Activated CD4-positive, alpha-beta T cell treated with anti-CD3 and anti-CD28 coated beads, Interleukin-2, amount 50 U/mL, for 48 hours (primary cell): ENCODE data around the gene ACOXL.
"Not testable (repeated sequence)": the region's sequence is repeated elsewhere in the genome, so short reads cannot be mapped to it uniquely, and the experiment has no call there.

Experiments
- DNase-seq, 2 experiments: peaks; one replicate each; pipeline ENCODE4 v3.0.0-alpha.2; 2020

The ACOXL gene

DNA sequence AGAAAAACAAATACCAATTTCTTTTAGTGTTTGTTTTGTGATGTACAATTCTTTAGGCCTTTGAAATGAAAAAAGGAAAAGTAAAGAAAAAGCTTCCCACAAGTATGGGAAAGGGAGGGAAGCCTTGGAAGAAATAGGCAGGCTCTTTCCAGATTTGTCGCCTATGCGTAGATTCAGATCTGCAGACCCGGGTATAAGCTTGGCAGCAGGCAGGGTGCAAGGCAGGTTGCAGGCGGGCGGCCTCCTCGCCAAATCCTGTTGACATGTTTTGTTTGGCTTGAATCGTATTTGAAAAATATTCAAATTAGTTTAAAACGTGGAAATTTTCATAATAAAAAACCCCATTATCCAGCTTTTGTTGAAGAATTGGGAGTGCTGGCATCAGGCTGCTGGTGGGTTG, 104.3 kb downstream of the ACOXL start:
- DNase-seq: no peak

DNA sequence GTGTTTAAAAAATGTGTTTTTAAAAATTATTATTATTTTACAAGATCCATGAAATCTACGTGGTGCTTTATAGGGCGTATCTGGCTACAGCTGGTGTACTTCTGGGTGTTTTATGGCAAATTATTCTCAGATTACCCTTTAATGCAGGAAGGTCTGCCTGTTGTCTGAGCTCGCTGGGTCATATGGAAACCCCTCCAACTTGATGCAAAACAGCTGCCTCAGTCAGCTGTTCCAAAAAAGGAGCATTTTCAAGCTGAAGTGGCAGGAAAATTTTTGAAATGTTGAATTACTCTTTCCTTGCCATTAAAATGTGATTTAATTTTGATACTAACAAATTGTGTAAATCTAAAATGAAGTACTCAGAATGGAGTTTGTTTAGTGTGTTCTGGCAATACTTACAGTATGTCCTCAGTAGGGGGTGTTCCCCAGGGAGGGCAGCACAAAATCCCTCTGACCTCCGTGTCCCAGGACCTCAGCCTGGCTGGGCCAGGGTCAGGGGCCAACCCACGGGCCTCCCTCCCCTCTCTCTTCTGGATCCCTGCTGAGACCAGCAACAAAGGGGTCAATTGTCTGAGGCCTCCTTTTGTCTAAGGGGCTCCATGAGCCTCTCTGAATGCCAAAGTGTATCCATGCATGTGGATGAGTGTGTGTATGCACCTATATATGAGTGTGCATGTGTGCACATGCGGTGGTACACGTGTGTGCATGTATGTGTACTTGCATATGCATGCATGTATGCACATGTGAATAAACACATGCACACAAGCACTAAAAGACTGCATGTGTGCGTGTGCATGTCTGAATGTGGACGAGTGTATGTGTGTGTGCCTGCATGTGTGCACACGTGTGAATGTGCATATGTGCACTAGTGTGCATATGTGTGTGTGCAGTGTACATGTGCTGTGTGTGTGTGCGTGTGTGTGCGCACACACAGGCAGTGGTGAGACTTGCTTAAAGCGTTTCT, 105.4 kb downstream of the ACOXL start:
- DNase-seq: no peak

DNA sequence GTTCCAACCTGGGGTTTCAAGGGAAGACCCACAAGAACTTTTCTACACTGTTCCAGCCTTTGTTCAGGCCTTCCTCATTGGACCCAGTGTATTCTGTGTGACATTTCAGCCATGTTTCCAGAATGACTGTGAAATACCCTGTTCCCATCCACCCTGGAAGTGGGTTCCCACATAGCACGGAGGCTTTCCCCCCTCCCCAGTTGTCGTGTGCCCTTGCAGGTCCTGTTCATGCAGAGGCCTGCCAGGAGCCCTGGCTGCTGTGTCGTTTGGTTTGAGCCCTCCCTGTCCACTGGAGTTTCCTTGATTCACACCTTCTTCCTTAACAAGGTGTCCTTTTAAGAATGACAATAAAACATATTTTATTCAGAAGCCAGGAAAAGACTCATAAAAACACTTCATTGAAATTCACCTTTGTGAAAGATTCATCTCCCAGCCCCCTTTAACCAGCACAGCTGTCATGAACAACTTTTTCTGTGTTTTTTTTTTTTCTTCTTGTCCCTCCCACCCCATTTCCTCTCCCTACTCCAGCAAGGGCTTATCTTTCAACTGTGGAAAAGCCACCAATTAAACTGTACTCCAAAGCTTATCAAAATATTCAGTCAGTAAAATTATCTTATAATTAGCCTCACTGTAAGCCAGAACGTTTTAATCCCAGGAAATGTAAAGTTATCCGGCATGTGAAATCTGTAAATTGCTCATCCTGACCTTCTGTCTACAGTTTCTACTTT, 106.4 kb downstream of the ACOXL start:
- no peak for DNase-seq

DNA sequence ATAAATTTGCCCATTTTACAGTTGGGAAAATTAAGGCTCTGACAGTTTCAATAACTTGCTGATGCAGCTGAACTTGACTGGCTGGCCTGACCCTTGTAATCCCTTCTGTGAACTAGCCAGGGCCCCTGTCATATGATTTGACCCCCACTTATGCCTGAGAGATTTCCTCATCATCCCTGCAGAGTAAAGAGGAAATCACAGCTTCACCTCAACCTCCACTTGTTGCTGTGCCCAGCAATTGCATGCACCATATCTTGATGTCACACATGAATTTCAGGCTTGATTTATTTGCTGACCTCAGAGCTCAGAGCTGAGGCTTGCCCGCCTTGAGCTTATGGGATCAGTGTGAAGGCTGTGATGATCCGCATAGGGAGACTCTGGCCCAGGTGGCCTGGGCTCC, 108.1 kb downstream of the ACOXL start:
- DNase-seq: no peak

DNA sequence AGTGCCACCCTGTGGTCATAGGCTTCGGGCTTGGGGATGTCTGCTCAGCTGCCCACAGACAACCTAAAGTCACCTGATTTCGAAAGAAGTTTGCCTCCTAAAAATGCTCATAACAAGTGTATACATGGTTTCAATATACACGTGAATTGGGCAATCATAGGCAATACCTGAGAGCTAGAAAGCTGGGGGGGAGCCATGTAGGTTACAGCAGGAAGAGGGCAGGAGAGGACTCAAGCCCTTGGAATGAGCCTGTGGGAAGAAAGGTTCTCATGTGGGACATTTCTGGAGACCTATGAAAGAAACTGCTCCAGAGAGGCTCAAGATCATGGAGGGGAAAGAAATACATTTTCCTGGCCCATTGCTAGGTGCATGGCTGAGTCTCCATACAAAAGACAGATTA, 109.7 kb downstream of the ACOXL start:
- no peak for DNase-seq

DNA sequence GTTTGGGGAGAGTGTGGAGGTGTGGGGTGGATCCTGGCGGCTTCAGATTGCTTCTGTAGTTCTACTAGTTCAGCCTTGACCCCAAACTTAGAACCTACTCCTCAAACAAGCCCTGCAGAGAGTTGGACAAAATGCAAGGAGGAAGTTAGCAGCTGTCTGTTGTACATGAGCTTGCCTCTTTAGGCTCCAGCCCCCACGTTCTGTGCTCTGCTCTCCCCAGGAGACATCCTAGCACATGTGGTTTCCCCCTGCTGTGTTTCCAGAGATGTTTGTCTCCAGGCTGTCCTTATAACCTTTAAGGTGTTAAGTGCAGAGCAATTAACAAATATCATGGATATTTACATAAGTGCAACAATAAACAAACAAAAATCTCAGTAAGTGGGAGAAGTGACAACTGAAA, 111.1 kb downstream of the ACOXL start:
- no peak for DNase-seq

DNA sequence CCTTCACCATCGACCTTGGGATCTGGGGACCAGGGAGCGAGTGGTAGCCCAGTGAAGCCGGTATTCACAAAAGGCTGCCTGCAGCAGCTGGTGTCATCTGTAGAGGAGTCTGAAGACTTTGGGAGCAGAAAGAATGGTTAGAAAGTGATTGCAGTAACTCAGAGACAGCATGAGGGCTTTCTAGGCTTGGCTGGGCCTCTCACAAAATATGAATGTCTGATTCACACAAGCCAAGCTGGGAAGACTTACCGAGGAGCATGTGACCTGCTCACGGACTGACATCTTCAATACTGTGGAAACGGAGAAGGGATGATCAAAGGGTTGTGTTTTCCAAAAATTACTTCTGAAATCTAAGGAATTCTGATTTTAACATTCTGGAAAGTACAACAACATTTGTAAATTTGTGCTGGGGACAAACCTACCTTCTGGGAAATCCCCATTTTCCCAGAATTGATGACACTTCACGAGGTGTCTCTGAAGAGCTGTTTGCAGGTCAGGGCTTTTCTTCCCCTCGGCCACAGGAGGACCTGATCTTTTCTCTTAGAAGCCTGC, 111.7 kb downstream of the ACOXL start:
- DNase-seq: no peak

DNA sequence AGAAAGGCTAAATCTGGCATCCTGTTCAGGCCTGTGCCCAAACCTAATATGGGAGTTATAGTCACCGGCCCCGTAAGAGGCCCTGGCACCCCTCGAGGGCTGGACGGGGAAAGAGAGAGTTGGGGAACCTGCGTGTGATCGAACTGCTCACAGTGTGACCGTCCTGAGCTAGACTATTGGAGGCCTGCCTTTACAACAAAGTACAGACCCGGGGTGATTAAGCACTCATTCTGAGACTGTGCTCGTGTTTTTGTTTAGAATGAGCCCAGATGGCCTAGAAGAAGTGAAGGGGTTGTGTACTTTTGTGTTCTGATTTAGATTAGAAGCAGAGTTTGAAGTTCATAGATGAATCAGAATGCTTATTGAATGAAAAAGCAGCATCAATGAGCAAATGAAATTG, 115.3 kb downstream of the ACOXL start:
- no peak for DNase-seq

DNA sequence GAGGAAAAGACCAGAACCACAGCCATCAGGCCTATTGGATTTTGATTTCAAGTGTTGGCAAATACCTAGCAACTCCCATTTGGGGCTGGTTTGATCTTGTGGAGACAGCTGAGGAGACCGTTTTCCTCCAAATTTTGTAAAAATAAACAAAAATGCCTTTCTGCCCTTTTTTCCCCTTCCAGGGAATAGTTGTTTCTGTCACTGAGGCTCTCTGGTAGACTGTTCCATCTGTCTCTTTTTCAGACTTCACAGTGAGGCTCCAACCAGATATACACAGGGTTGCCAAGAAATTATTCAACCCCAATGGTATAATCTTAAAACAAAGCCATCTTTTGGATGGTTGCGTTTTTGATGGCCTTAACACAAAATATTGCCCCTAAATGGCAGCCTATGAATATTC, 115.7 kb downstream of the ACOXL start:
- no peak for DNase-seq

DNA sequence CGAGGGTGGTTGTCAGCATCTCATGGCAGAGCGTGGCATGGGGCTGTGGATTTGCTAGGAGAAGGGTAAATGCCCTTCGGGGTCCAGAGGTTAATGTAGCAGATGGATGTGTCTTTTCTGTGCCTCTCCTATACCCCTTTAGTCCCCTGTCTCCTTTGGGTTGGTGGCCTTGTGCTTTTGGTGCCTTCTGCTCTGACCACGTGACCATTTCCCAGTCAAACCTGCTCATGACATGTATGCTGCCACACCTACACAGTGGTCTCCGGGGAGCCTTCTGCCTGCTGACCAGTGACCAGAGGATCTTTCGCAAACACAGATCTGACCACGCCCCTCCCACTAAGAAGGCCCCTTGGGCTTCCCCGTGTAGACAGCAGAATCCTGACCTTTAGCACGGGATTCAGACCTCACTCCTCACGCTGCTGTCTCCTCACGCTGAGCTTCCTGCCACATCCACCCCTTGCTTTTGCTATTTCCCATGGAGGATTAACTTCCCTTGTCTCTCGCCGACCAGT, 116.2 kb downstream of the ACOXL start:
- DNase-seq: no peak

DNA sequence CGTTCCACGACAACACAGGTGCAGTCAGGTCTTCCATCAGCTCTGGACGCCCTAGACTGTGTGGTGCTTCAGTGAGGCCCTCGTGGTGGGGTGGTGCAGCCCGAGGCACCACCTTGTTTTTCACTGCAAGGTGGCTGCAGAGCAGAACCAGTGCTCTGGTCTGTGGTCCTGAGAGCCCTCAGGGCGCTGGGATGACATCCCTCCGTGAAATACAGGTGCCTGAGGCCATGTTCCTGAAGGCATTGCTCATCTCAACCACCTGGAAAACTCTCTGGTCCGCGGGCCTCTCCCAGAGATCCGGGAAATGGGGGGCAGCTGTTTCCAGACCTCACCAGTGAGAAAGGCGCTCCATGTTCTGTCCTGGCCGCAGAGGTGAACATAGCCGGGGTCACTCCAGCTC, 119.2 kb downstream of the ACOXL start:
- no peak for DNase-seq

DNA sequence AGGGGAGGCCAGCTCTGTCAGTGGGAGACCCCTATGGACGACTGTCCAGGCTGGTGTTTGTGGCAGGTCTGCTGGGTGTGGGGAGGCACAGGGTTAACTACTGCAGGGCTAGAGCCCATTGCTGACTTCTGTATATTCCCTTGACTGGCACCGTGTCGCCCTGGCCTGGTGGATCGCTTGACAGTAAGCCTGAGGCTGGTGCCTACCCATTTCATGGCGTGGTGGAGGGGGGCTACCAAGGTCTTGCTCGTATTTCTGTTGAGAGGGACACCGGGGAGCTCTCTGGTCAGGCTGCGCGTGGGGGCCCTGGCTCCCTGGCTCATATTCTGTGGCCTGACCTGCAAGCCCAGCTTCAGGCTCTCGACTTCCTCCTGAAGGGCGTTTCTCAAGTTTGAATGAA, 119.7 kb downstream of the ACOXL start:
- no peak for DNase-seq

DNA sequence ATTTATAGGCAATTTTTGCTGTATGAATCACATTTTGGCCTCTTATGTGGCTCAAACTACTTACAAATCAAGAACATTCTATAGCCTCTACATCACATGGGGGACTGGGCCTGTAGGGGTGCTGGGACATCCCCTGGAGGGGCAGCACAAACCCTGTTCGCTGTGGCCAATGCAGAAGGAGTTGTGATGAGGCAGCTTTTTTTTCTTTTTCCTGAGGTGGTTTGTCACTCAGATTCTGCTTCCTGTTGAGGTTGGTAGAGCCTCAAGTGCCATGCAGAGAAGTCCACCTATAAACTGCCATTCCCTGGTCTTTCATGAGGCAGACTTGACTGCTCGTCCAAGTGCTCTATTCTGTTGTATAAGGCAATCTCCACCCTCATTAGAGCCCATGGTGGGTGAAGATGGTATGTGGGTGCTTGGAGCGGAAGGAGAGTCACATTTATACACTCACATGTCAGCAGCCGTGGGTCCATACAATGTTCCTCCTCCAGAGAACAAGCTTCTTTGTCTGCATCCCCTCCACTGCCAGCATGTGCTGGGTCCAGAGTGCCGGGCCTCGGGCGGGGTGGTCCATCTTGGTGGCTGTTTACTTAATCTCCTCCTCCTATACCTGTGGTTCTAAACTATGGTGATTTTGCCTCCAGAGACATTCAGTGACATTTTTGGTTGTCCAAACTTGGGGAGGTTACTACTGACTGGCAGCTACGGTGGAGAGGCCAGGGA, 120.3 kb downstream of the ACOXL start:
- no peak for DNase-seq

DNA sequence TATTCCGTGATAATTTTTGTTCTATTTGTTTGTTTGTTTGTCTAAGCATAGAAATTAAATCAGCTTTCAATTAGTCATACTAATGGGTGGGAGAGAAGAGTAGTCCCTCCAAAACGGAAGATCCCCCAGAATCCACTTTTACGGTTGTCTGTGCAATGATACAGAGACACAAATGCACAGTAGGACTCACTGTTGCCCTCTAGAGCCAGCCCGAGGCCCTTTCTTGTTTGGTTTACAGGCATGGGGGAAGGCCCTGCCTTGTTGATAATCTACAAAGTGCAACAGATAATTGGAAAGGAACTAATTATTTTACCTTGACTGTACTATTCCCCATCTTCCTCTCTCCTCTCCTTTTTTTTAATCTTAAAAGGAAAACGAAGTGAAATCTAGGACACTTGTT, 121.1 kb downstream of the ACOXL start:
- peak; percentile 62 to 71 for DNase-seq

DNA sequence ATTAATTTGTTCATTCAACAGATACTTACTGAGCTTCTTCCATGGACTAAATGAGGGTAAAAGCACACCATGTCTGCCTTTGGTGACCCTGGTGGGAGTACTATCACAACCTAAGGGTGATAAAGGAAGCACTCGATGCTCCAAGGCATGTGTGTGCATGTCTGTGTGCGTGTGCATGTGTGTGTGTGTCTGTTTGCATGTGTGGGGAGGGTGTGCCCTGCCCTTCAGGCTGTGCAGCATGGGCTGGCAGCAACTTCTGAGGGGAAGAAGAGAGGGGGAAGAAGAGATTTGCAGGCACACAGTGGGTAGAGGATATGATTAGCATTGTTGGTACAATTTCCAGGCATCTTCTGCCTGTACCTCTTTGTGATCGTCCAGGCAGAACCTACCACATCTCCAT, 121.6 kb downstream of the ACOXL start:
- DNase-seq: no peak

DNA sequence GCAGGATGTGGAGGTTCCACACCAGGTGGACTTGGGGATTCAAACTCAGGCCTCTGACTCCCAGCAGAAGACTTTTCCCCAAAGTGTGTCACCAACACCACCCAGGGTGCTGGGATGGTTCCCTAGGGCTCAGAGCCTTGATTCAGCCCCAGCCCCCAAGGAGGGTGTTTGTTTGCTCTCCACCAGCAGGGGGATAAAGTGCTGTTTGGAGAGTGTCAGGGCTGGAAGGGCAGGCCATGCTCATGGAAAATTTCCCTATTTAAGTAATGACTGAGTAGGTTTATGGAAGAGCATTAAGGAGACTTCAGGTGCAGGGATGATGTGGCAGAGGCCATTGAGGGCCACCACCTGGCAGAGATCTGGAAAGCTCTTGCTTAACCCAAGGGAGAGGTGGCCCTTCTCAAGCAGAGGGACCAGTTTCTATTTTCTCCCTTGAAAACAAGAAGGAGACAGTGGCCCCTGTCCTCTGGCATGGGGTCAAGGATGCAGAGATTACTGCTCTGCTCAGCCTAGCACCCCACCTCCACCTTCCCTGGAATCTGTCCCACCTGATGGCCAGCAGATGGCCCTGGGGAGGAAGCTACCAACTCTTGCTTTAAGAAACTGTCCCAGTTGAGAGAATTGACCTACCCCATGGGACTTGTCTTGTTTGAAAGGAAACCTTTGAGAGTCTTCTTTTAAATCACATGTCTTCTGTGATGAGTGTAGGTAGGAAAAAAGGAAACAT, 122.1 kb downstream of the ACOXL start:
- DNase-seq: no peak

DNA sequence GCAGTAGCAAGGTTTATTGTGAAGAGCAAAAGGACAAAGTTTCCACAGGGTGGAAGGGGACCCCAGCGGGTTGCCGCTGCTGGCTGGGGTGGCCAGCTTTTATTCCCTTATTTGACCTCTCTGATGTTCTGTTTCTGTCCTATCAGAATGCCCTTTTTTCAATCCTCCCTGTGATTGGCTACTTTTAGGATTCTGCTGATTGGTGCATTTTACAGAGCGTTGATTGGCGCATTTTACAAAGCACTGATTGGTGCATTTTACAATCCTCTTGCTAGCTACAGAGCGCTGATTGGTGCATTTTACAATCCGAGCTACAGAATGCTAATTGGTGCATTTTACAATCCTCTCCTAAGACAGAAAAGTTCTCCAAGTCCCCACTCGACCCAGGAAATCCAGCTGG, 123.5 kb downstream of the ACOXL start:
- DNase-seq: not testable (repeated sequence)

DNA sequence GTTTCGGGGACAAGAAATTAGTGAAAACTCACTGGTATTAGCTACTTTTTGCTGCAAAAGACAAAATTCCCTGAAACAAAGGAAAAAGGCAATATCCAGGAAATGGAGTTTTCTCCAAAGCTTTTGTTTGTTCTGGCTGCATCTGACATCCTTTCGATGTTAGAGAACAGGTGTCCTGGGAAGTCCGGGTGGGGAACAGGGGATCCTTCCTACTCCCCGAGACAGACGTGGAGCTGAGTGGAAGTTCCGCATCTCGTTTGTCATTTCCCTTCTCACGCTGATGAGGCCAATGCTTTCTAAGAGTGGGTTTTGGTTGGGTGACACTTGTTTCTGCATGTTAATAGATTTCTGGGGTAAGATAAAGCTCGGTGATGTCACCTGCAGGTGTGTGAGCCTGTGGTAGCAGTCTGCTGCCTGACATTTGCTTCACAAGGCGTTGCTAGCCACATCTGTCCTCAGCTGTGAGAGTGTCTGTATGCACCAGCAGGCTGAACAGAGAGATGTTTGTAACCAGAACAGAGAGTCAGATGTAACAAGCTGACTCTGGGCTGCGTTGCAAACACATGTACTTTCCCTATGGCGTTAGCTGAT, 125.9 kb downstream of the ACOXL start:
- peak; percentile 41 to 62 for DNase-seq

DNA sequence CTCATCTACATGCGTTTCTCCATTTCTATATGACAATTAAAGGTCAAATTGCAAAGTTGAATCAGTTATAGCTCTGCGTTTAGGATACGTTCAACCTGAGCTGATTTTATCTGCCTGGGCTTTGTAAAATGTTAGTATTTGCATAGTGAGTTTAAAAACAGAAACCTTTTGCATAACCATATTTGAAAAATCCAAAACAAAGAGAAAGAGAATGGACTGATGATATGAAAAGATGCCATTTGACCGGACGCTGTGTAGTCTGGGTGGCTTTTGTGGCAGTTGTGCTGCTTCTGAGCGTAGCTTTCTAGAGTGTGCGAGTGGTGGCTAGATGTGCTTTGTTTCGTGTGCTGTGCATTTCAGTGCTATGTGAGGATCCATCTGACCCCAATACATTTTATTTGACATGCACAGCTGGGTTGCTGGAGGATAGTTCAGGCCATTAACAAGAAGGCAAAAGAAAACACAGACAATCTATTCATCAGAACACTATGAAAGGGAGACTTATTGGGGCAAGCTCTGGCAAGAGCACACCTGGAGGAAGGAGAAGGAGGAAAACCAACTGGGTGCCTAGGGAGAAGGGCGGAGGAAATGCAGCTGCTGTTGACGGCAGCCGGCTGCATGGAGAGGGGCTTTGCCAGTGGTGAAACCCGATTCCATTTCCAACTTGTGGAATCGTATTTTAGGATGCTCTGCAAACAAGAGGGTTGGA, 126.8 kb downstream of the ACOXL start:
- no peak for DNase-seq

DNA sequence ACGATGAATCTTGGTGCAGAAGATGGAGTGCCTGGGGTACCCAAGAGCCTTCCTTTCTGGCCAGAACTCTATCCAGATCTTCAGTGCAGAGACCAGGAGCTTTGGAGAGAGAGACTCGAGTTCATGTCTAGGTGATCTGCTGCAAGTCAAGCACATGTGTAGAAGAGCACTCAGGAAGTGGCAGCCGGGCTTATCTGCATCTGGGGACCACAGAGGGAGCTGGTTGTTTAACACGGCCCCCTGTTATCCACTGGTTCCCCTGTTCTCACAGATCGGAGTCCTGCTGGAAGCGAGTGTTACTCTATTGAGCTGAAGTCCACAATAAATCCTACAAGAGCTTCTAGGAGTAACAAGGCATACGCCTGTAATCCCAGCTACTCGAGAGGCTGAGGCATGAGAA, 128.3 kb downstream of the ACOXL start:
- peak in 1 of 2 experiments; percentile 4 for DNase-seq

DNA sequence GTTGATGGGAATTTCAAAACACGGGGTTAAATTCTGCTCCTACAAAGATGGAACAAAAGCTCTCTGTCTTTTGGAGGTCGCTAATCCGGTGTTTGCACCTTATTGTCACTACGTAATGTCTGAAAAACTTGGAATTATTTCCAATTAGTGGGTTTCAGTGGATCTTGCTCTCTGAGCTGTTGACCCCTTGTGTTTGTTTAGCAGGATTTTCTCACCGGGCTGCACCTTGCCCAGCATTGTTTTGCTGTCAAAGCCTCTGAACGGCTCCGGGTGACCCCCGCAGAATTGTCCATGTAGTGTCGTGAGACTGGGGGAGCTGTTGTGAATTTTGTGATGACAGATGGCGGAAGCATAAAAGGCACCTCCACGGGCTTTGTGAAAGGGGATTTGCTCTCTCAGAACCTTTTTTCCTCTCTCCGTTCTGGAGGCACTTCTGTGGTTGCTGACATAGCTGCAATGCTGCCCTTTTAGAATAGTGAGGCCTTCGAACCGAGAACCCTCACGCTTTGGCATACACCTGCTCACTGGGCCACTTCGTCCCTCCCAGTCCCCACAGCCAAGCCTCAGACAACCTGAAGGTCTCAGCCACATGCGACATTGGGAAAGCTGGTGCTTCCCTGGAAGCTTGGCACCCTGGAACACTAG, 129.4 kb downstream of the ACOXL start:
- peak in 1 of 2 experiments; percentile 2 for DNase-seq
